IMR-90 (cell line): Measurements from ENCODE around the gene CEP83.

ENCODE experiments used
- CEBPB ChIP-seq: IDR thresholded peaks from 2 replicates; pipeline ENCODE4 v1.6.1; 2012; ENCODE audit warnings: low read depth, low read length, improper control_type of control experiment
- MAFK ChIP-seq: IDR thresholded peaks from 2 replicates; pipeline ENCODE4 v1.6.1; 2012; ENCODE audit warnings: low read depth, low read length, improper control_type of control experiment
- MXI1 ChIP-seq: IDR thresholded peaks from 2 replicates; pipeline ENCODE4 v1.6.1; 2012; ENCODE audit warnings: low read depth, mild to moderate bottlenecking, low read length, moderate library complexity, borderline replicate concordance
- NFE2L2 ChIP-seq: fragments of 150-350 bp; IDR thresholded peaks from 2 replicates; pipeline ENCODE4 v1.6.1; 2016; ENCODE audit warnings: low read depth, mild to moderate bottlenecking, low read length
- POLR2A ChIP-seq: IDR thresholded peaks from 2 replicates; pipeline ENCODE4 v1.6.1; 2012; ENCODE audit warnings: mild to moderate bottlenecking, low read depth, low read length
- RAD21 ChIP-seq: IDR thresholded peaks from 2 replicates; pipeline ENCODE4 v1.6.1; 2012; ENCODE audit warnings: low read length, improper control_type of control experiment
- RCOR1 ChIP-seq: IDR thresholded peaks from 2 replicates; pipeline ENCODE4 v1.6.1; 2012; ENCODE audit warnings: mild to moderate bottlenecking, low read length, improper control_type of control experiment; ENCODE audit not compliant: insufficient replicate concordance
- SMC3 ChIP-seq: fragments of 150-350 bp; IDR thresholded peaks from 2 replicates; pipeline ENCODE4 v1.6.1; 2016; ENCODE audit warnings: low read depth, mild to moderate bottlenecking, antibody characterized with exemption, low read length, moderate library complexity
- TF ChIP-seq, protein P1 (sequence below): conservative IDR thresholded peaks from 2 replicates; pipeline ENCODE4 v1.5.1; 2012; ENCODE audit warnings: mild to moderate bottlenecking, low read depth, low read length, improper control_type of control experiment

DNA sequence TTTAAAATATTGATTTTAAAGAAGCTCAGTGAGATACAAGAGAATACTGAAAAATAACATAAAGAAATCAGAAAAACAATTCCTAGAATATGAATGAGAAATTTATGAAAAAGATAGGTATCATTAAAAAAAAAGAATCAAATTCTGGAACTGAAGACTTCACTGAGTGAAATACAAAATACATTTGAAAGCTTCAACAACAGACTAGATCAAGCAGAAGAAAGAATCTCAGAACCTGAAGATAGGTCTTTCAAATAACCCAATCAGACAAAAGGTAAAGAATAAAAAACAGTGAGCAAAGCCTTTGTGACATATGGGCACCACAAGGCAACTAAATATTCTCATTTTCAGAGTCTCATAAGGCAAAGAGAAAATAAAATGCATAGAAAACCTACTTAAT, 29.4 kb downstream of the CEP83 start:
- TF ChIP-seq, protein P1, sequence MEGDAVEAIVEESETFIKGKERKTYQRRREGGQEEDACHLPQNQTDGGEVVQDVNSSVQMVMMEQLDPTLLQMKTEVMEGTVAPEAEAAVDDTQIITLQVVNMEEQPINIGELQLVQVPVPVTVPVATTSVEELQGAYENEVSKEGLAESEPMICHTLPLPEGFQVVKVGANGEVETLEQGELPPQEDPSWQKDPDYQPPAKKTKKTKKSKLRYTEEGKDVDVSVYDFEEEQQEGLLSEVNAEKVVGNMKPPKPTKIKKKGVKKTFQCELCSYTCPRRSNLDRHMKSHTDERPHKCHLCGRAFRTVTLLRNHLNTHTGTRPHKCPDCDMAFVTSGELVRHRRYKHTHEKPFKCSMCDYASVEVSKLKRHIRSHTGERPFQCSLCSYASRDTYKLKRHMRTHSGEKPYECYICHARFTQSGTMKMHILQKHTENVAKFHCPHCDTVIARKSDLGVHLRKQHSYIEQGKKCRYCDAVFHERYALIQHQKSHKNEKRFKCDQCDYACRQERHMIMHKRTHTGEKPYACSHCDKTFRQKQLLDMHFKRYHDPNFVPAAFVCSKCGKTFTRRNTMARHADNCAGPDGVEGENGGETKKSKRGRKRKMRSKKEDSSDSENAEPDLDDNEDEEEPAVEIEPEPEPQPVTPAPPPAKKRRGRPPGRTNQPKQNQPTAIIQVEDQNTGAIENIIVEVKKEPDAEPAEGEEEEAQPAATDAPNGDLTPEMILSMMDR: no peak
- TF ChIP-seq POLR2A (no peak), SMC3 (no peak), RAD21 (no peak), MAFK (no peak), MXI1 (no peak), NFE2L2 (no peak), RCOR1 (no peak), CEBPB (no peak)
